CD4-positive, alpha-beta memory T cell (primary cell): Measurements from ENCODE around the gene FSCN2. TPM values are rescaled to one million over a fixed set of nuclear protein-coding genes. Genes with fewer than 3 reads are reported as not detected.

Source experiments
- CTCF ChIA-PET: fragments of 350-600 bp; sonication (Branson Sonifier 250); formaldehyde crosslinking; loops from one replicate; lab custom pipeline; 2021; ENCODE audit warnings: inconsistent platforms; ENCODE audit not compliant: partially characterized antibody; lab: Charles Lee
- POLR2A ChIA-PET: fragments of 350-600 bp; sonication (Branson Sonifier 250); formaldehyde crosslinking; loops from one replicate; lab custom pipeline; 2021; ENCODE audit not compliant: partially characterized antibody; lab: Charles Lee
- DNase-seq, 5 donors: peaks; one replicate each; pipeline versions ENCODE4 v3.0.0 to v3.0.0-alpha.2; 2020 to 2022; ENCODE audit warnings: mixed read lengths in 1 of 5
- H3K27ac ChIP-seq: one replicate; pipeline ENCODE4 v1.7.0; 2013; ENCODE audit warnings: low read depth, low read length
- H3K27me3 ChIP-seq: 2 replicates; pipeline ENCODE4 v1.7.0; 2013; ENCODE audit warnings: mild to moderate bottlenecking, low read length, moderate library complexity; ENCODE audit not compliant: insufficient read depth
- H3K36me3 ChIP-seq: 2 replicates; pipeline ENCODE4 v1.7.0; 2013; ENCODE audit warnings: mild to moderate bottlenecking, low read length, moderate library complexity; ENCODE audit not compliant: insufficient read depth
- H3K4me1 ChIP-seq: 2 replicates; pipeline ENCODE4 v1.7.0; 2013; ENCODE audit warnings: mild to moderate bottlenecking, low read length, moderate library complexity; ENCODE audit not compliant: insufficient read depth
- H3K4me3 ChIP-seq, 2 donors: one replicate each; pipeline ENCODE4 v1.7.0; 2013; ENCODE audit warnings: low read length in 2 of 2, mild to moderate bottlenecking in 1 of 2
- H3K9me3 ChIP-seq, 2 donors: one replicate each; pipeline ENCODE4 v1.7.0; 2013; ENCODE audit warnings: low read length in 2 of 2, control low read depth in 1 of 2; ENCODE audit not compliant: control insufficient read depth in 1 of 2
- H3K27ac Mint-ChIP-seq, 7 donors: one replicate each; pipeline ENCODE4 v1.8.0; 2020 to 2021; ENCODE audit warnings: mixed read lengths in 7 of 7, mild to moderate bottlenecking in 6 of 7, inconsistent platforms in 3 of 7, moderate library complexity in 3 of 7
- H3K27me3 Mint-ChIP-seq, 2 donors: one replicate each; pipeline ENCODE4 v1.8.0; 2020 to 2021; ENCODE audit warnings: mixed read lengths in 2 of 2
- H3K36me3 Mint-ChIP-seq, 2 donors: one replicate each; pipeline ENCODE4 v1.8.0; 2020 to 2021; ENCODE audit warnings: mixed read lengths in 2 of 2, inconsistent platforms in 1 of 2, mild to moderate bottlenecking in 1 of 2
- H3K4me1 Mint-ChIP-seq, 4 donors: one replicate each; pipeline ENCODE4 v1.8.0; 2020 to 2021; ENCODE audit warnings: mixed read lengths in 4 of 4, mild to moderate bottlenecking in 1 of 4
- H3K4me3 Mint-ChIP-seq, 8 donors: one replicate each; pipeline ENCODE4 v1.8.0; 2020 to 2021; ENCODE audit warnings: mixed read lengths in 8 of 8, mild to moderate bottlenecking in 7 of 8, moderate library complexity in 6 of 8, inconsistent platforms in 3 of 8
- H3K9me3 Mint-ChIP-seq, 8 donors: one replicate each; pipeline ENCODE4 v1.8.0; 2020 to 2021; ENCODE audit warnings: mixed read lengths in 8 of 8, mild to moderate bottlenecking in 5 of 8, inconsistent platforms in 3 of 8, moderate library complexity in 1 of 8
- intact Hi-C: fragments of 100-400 bp; cut with micrococcal nuclease; formaldehyde crosslinking; loops from one replicate; pipeline ENCODE4 v1.15.1; 2023
- polyA plus RNA-seq, 2 donors: library from polyadenylated mRNA; unstranded; fragments of 300-500 nt; fragmentation: Illumina TruSeq; gene quantifications; one replicate each; pipeline ENCODE4 v1.2.3, GENCODE V29; 2021
- total RNA-seq, 2 experiments: library from RNA; stranded (reverse); gene quantifications; one replicate each; pipeline ENCODE4 v1.2.3, GENCODE V29; 2021

FSCN2 gene
- total and polyA plus RNA-seq, 4 experiments from 2014 or later: 0.20 to 1.0 (median 0.75) TPM; not detected in 1

- Mint-ChIP-seq H3K27me3 (no peaks in the 10 kb centered on the region), H3K36me3 (peaks cover 36 to 42% of the 10 kb centered on the region in 2 donors), H3K9me3 (peaks cover 0 to 25% (median 0%) of the 10 kb centered on the region in 8 donors), H3K4me3 (peak overlapping the region; percentile 92 to 100 (median 98)), H3K4me1 (peaks cover 17 to 55% (median 35%) of the 10 kb centered on the region in 4 donors), H3K27ac (peak overlapping the region; percentile 94 to 98 (median 95))
- peak overlapping the region; percentile 70 for H3K27ac ChIP-seq
- H3K9me3 ChIP-seq: no peaks in the 10 kb centered on the region
- H3K4me1 ChIP-seq: peaks cover 25% of the 10 kb centered on the region
- H3K36me3 ChIP-seq: peaks cover 31% of the 10 kb centered on the region
- intact Hi-C loops: loop anchor here (2.0 to 5.0 kb wide), 2 partner anchors 115 to 172 kb away; partner anchors contain the start of genes ARL16, BAHCC1 and HGS
- POLR2A ChIA-PET: interaction anchor here (0.7 to 9.8 kb wide), 16 partner anchors 7 to 1055 kb away, joined by 3 to 138 read pairs (median 7); partner anchors contain the start of genes ARHGDIA, CEP131, FAAP100 and NDUFAF8
- H3K27me3 ChIP-seq: no peaks in the 10 kb centered on the region
- DNase-seq: peak in 2 of 5 donors; percentile 36 to 52
- CTCF ChIA-PET: interaction anchor here (0.9 to 1.3 kb wide), 2 partner anchors 9 to 25 kb away, joined by 3 to 4 read pairs; no protein-coding TSS in a partner anchor
- peak overlapping the region; percentile 95 to 97 for H3K4me3 ChIP-seq
These were observed 18.0 kb upstream of the FSCN2 start for GRCh38 chr17:81509972-81510784.

- Histone ChIP-seq H3K27me3 (no peaks in the 10 kb centered on the region), H3K4me3 (peak overlapping the region; percentile 95 to 97), H3K27ac (peak overlapping the region; percentile 70), H3K4me1 (peaks cover 33% of the 10 kb centered on the region), H3K9me3 (no peaks in the 10 kb centered on the region), H3K36me3 (peaks cover 31% of the 10 kb centered on the region)
- intact Hi-C loops: loop anchor here (2.0 to 5.0 kb wide), 2 partner anchors 116 to 171 kb away; partner anchors contain the start of genes ARL16, BAHCC1 and HGS
- Mint-ChIP-seq H3K9me3 (peaks cover 0 to 25% (median 0%) of the 10 kb centered on the region in 8 donors), H3K4me3 (peak overlapping the region; percentile 92 to 100 (median 98)), H3K4me1 (peaks cover 19 to 63% (median 40%) of the 10 kb centered on the region in 4 donors), H3K27ac (peak overlapping the region; percentile 93 to 98 (median 95)), H3K36me3 (peaks cover 36 to 42% of the 10 kb centered on the region in 2 donors), H3K27me3 (no peaks in the 10 kb centered on the region)
- peak; percentile 52 to 68 (median 55) for DNase-seq
- POLR2A ChIA-PET: interaction anchor here (0.7 to 9.8 kb wide), 18 partner anchors 7 to 376 kb away, joined by 3 to 138 read pairs (median 10); partner anchors contain the start of genes ARHGDIA, CEP131, FAAP100 and NDUFAF8
- CTCF ChIA-PET: interaction anchor here (0.7 to 1.3 kb wide), 3 partner anchors 8 to 90 kb away, joined by 3 to 4 read pairs (median 3); no protein-coding TSS in a partner anchor
These were observed 17.2 kb upstream of the FSCN2 start for GRCh38 chr17:81510785-81511553.

- Mint-ChIP-seq H3K4me3 (peak overlapping the region; percentile 92 to 100 (median 98)), H3K36me3 (peaks cover 36 to 42% of the 10 kb centered on the region in 2 donors), H3K27ac (peak overlapping the region; percentile 93 to 98 (median 95)), H3K4me1 (peaks cover 21 to 68% (median 44%) of the 10 kb centered on the region in 4 donors), H3K9me3 (peaks cover 0 to 25% (median 0%) of the 10 kb centered on the region in 8 donors), H3K27me3 (no peaks in the 10 kb centered on the region)
- ChIA-PET POLR2A (interaction anchor here (0.6 to 9.8 kb wide), 20 partner anchors 7 to 289 kb away, joined by 3 to 138 read pairs (median 8); partner anchors contain the start of genes CEP131, FAAP100, MRPL12 and NDUFAF8), CTCF (interaction anchor here (0.7 to 1.3 kb wide), 2 partner anchors 26 to 90 kb away, joined by 3 to 4 read pairs; no protein-coding TSS in a partner anchor)
- no peaks in the 10 kb centered on the region for H3K27me3 ChIP-seq
- intact Hi-C loops: loop anchor here (2.0 to 5.0 kb wide), 2 partner anchors 117 to 171 kb away; partner anchors contain the start of genes ARL16, BAHCC1 and HGS
- peak in 1 of 5 donors; percentile 16 for DNase-seq
- peaks cover 31% of the 10 kb centered on the region for H3K36me3 ChIP-seq
- H3K27ac ChIP-seq: peak overlapping the region; percentile 70
- H3K9me3 ChIP-seq: no peaks in the 10 kb centered on the region
- peak overlapping the region; percentile 95 to 97 for H3K4me3 ChIP-seq
- peaks cover 38% of the 10 kb centered on the region for H3K4me1 ChIP-seq
These were observed 16.7 kb upstream of the FSCN2 start for GRCh38 chr17:81511554-81511803.

GRCh38 chr17:81511804-81512561 is 16.2 kb upstream of the FSCN2 start:
- CTCF ChIA-PET: interaction anchor here (0.8 to 1.3 kb wide), 2 partner anchors 27 kb away, joined by 3 to 4 read pairs; no protein-coding TSS in a partner anchor
- Histone ChIP-seq H3K4me1 (peaks cover 42% of the 10 kb centered on the region), H3K9me3 (no peaks in the 10 kb centered on the region), H3K27me3 (no peaks in the 10 kb centered on the region), H3K4me3 (peak overlapping the region; percentile 95 to 97), H3K27ac (peak overlapping the region; percentile 70), H3K36me3 (peaks cover 31% of the 10 kb centered on the region)
- peaks cover 0 to 25% (median 0%) of the 10 kb centered on the region in 8 donors for H3K9me3 Mint-ChIP-seq
- peak in 4 of 5 donors; percentile 35 to 36 (median 36) for DNase-seq
- intact Hi-C loops: loop anchor here (1.0 to 5.0 kb wide), 4 partner anchors 23 to 273 kb away; partner anchors contain the start of genes ARL16, BAHCC1, HGS and NDUFAF8
- peak overlapping the region; percentile 93 to 98 (median 95) for H3K27ac Mint-ChIP-seq
- H3K27me3 Mint-ChIP-seq: no peaks in the 10 kb centered on the region
- peaks cover 22 to 71% (median 47%) of the 10 kb centered on the region in 4 donors for H3K4me1 Mint-ChIP-seq
- H3K4me3 Mint-ChIP-seq: peak overlapping the region; percentile 92 to 100 (median 98)
- POLR2A ChIA-PET: interaction anchor here (0.6 to 9.8 kb wide), 22 partner anchors 6 to 511 kb away, joined by 3 to 138 read pairs (median 4); partner anchors contain the start of genes CENPX, CEP131, FAAP100 and MRPL12
- H3K36me3 Mint-ChIP-seq: peaks cover 36 to 42% of the 10 kb centered on the region in 2 donors

- peak; percentile 90 to 93 (median 91) for DNase-seq
- peaks cover 36 to 40% of the 10 kb centered on the region in 2 donors for H3K36me3 Mint-ChIP-seq
- H3K4me3 Mint-ChIP-seq: peak within 1 kb of the TSS; percentile 92 to 100 (median 98)
- POLR2A ChIA-PET: interaction anchor here (0.6 to 9.8 kb wide), 29 partner anchors 8 to 1058 kb away, joined by 3 to 138 read pairs (median 4); partner anchors contain the start of genes ARL16, CENPX, CEP131 and FAAP100
- Histone ChIP-seq H3K27me3 (no peaks in the 10 kb centered on the region), H3K27ac (peak within 1 kb of the TSS; percentile 78), H3K4me3 (peak within 1 kb of the TSS; percentile 95 to 97), H3K9me3 (no peaks in the 10 kb centered on the region), H3K36me3 (peaks cover 31% of the 10 kb centered on the region), H3K4me1 (peaks cover 42% of the 10 kb centered on the region)
- peak within 1 kb of the TSS; percentile 94 to 98 (median 95) for H3K27ac Mint-ChIP-seq
- no peaks in the 10 kb centered on the region for H3K27me3 Mint-ChIP-seq
- intact Hi-C loops: loop anchor here (1.0 to 5.0 kb wide), 3 partner anchors 24 to 273 kb away; partner anchors contain the start of genes ARL16, HGS, NDUFAF8 and TEPSIN
- CTCF ChIA-PET: interaction anchor here (0.8 to 1.3 kb wide), 3 partner anchors 28 to 40 kb away, joined by 3 to 5 read pairs (median 3); partner anchors contain the start of gene FAAP100
- H3K9me3 Mint-ChIP-seq: peaks cover 0 to 25% (median 0%) of the 10 kb centered on the region in 8 donors
- peaks cover 20 to 68% (median 43%) of the 10 kb centered on the region in 4 donors for H3K4me1 Mint-ChIP-seq
These were observed 15.4 kb upstream of the FSCN2 start, which contains the start of gene ACTG1 for GRCh38 chr17:81512562-81513371. Gene ACTG1 (minus strand): TSS chr17:81512799. CDS start chr17:81512354, 445 bp downstream.
